Measurements from ENCODE around the gene NXPH4.
A peak's percentile ranks its signal among the peaks of the same experiment; 100 is the strongest.

NXPH4 gene

GRCh38 chr12:57234571-57235016 lies 18.0 kb downstream of the NXPH4 start:
- H3K9me3 ChIP-seq = no peaks in the 10 kb centered on the region
- H3K27me3 ChIP-seq = peaks cover 0 to 8% of the 10 kb centered on the region in 2 donors
- H3K27ac ChIP-seq = peak overlapping the region; percentile 90 to 95
- H3K36me3 ChIP-seq = peaks cover 0 to 40% (median 35%) of the 10 kb centered on the region in 3 donors
- DNase-seq = no peak
- H3K4me3 ChIP-seq = peak overlapping the region in 1 of 2 donors; percentile 49
- TF ChIP-seq CTCF (IDR thresholded peaks at IDR 0.05) = no peak
- intact Hi-C loops (cut with DNase I; ENCODE audit: low total_unique reads) = no loop called here
- H3K4me1 ChIP-seq = peaks cover 5 to 77% (median 67%) of the 10 kb centered on the region in 4 donors

- peaks cover 5 to 82% (median 72%) of the 10 kb centered on the region in 4 donors for H3K4me1 ChIP-seq
- intact Hi-C loops (cut with DNase I; ENCODE audit: low total_unique reads) = no loop called here
- H3K27me3 ChIP-seq = peaks cover 0 to 13% of the 10 kb centered on the region in 2 donors
- peak overlapping the region; percentile 49 to 51 for H3K4me3 ChIP-seq
- peak; percentile 82 to 98 for DNase-seq
- peaks cover 0 to 40% (median 35%) of the 10 kb centered on the region in 3 donors for H3K36me3 ChIP-seq
- no peaks in the 10 kb centered on the region for H3K9me3 ChIP-seq
- TF ChIP-seq CTCF (IDR thresholded peaks at IDR 0.05) = peak; percentile 7 to 18
- H3K27ac ChIP-seq = peak overlapping the region; percentile 90 to 95
Measured at GRCh38 chr12:57235017-57235727, 18.6 kb downstream of the NXPH4 start.

- Histone ChIP-seq H3K36me3 (peaks cover 0 to 40% (median 35%) of the 10 kb centered on the region in 3 donors), H3K27me3 (peaks cover 0 to 19% of the 10 kb centered on the region in 2 donors), H3K4me3 (peak overlapping the region; percentile 49 to 51), H3K9me3 (no peaks in the 10 kb centered on the region), H3K27ac (peak overlapping the region; percentile 90 to 95), H3K4me1 (peaks cover 5 to 82% (median 72%) of the 10 kb centered on the region in 4 donors)
- TF ChIP-seq CTCF (IDR thresholded peaks at IDR 0.05) = no peak
- intact Hi-C loops (cut with DNase I; ENCODE audit: low total_unique reads) = no loop called here
- DNase-seq = no peak
Measured at GRCh38 chr12:57235728-57236131, 19.1 kb downstream of the NXPH4 start.

- no peak for TF ChIP-seq CTCF (IDR thresholded peaks at IDR 0.05)
- no peaks in the 10 kb centered on the region for H3K9me3 ChIP-seq
- H3K4me1 ChIP-seq = peaks cover 5 to 82% (median 71%) of the 10 kb centered on the region in 4 donors
- peak overlapping the region; percentile 49 to 51 for H3K4me3 ChIP-seq
- peak overlapping the region; percentile 90 to 95 for H3K27ac ChIP-seq
- intact Hi-C loops (cut with DNase I; ENCODE audit: low total_unique reads) = no loop called here
- peaks cover 0 to 37% (median 32%) of the 10 kb centered on the region in 3 donors for H3K36me3 ChIP-seq
- no peak for DNase-seq
- peaks cover 0 to 25% of the 10 kb centered on the region in 2 donors for H3K27me3 ChIP-seq
Measured at GRCh38 chr12:57236201-57236924, 19.8 kb downstream of the NXPH4 start.

- DNase-seq = peak in 1 of 2 donors; percentile 90
- no peak for TF ChIP-seq CTCF (IDR thresholded peaks at IDR 0.05)
- Histone ChIP-seq H3K27ac (peak overlapping the region; percentile 90 to 95), H3K9me3 (no peaks in the 10 kb centered on the region), H3K4me1 (peaks cover 5 to 80% (median 72%) of the 10 kb centered on the region in 4 donors), H3K36me3 (peaks cover 0 to 30% (median 25%) of the 10 kb centered on the region in 3 donors), H3K27me3 (peaks cover 4 to 32% of the 10 kb centered on the region in 2 donors), H3K4me3 (peak overlapping the region; percentile 49 to 51)
- intact Hi-C loops (cut with DNase I; ENCODE audit: low total_unique reads) = no loop called here
Measured at GRCh38 chr12:57236925-57237595, 20.5 kb downstream of the NXPH4 start.
